Mesenchymal stem cell (in vitro differentiated cells and primary cell): ENCODE results near the gene POMT2.

Source experiments
- DNase-seq: peaks from one replicate; pipeline ENCODE4 v3.0.0-alpha.2; 2013
- H2AFZ ChIP-seq: one replicate; pipeline ENCODE4 v1.6.1; 2013; ENCODE audit warnings: low read depth, mild to moderate bottlenecking, control low read depth, inconsistent platforms, low read length, moderate library complexity
- H2AK5ac ChIP-seq: 2 replicates; pipeline ENCODE4 v1.6.1; 2013; ENCODE audit warnings: low read length, moderate library complexity, mild to moderate bottlenecking, inconsistent platforms; ENCODE audit not compliant: severe bottlenecking
- H2BK120ac ChIP-seq: one replicate; pipeline ENCODE4 v1.6.1; 2013; ENCODE audit warnings: low read depth, mild to moderate bottlenecking, inconsistent platforms, low read length, moderate library complexity
- H2BK12ac ChIP-seq, 2 experiments: one replicate each; pipeline ENCODE4 v1.6.1; 2013; ENCODE audit warnings: inconsistent platforms in 2 of 2, low read length in 2 of 2, mild to moderate bottlenecking in 2 of 2, moderate library complexity in 2 of 2, control low read depth in 1 of 2
- H2BK15ac ChIP-seq: one replicate; pipeline ENCODE4 v1.6.1; 2013; ENCODE audit warnings: mild to moderate bottlenecking, low read depth, inconsistent platforms; ENCODE audit not compliant: poor library complexity, severe bottlenecking
- H2BK5ac ChIP-seq: 2 replicates; pipeline ENCODE4 v1.6.1; 2013; ENCODE audit warnings: low read depth, mild to moderate bottlenecking, low read length, control low read depth, inconsistent platforms; ENCODE audit not compliant: poor library complexity, severe bottlenecking
- H3K14ac ChIP-seq, 2 experiments: one replicate each; pipeline ENCODE4 v1.6.1; 2013; ENCODE audit warnings: inconsistent platforms in 2 of 2, low read length in 2 of 2, control low read depth in 1 of 2, mild to moderate bottlenecking in 1 of 2, moderate library complexity in 1 of 2
- H3K18ac ChIP-seq, 2 experiments: one replicate each; pipeline ENCODE4 v1.6.1; 2013; ENCODE audit warnings: inconsistent platforms in 2 of 2, low read length in 2 of 2, control low read depth in 1 of 2, low read depth in 1 of 2, mild to moderate bottlenecking in 1 of 2
- H3K23ac ChIP-seq, 2 experiments: one replicate each; pipeline ENCODE4 v1.6.1; 2013; ENCODE audit warnings: inconsistent platforms in 2 of 2, low read length in 2 of 2, mild to moderate bottlenecking in 2 of 2, moderate library complexity in 2 of 2, control low read depth in 1 of 2
- H3K27ac ChIP-seq: 2 replicates; pipeline ENCODE4 v1.5.1; 2013; ENCODE audit warnings: mild to moderate bottlenecking, moderate library complexity, low read length, control low read depth, inconsistent platforms; ENCODE audit not compliant: poor library complexity, severe bottlenecking
- H3K27me3 ChIP-seq, 2 experiments: 2 replicates each; pipeline versions ENCODE4 v1.6.1 to v1.7.0; 2013; ENCODE audit warnings: low read length in 2 of 2, mild to moderate bottlenecking in 2 of 2, moderate library complexity in 2 of 2, control low read depth in 1 of 2, inconsistent platforms in 1 of 2; ENCODE audit not compliant: control insufficient read depth in 1 of 2, insufficient read depth in 1 of 2
- H3K36me3 ChIP-seq, 2 experiments: 2 replicates each; pipeline versions ENCODE4 v1.6.1 to v1.7.0; 2013; ENCODE audit warnings: low read length in 2 of 2, control low read depth in 1 of 2, inconsistent platforms in 1 of 2, low read depth in 1 of 2, mild to moderate bottlenecking in 1 of 2; ENCODE audit not compliant: insufficient read depth in 2 of 2, control insufficient read depth in 1 of 2
- H3K4ac ChIP-seq, 2 experiments: one replicate each; pipeline ENCODE4 v1.6.1; 2013; ENCODE audit warnings: inconsistent platforms in 2 of 2, low read length in 2 of 2, mild to moderate bottlenecking in 2 of 2, moderate library complexity in 2 of 2, control low read depth in 1 of 2, low read depth in 1 of 2
- H3K4me1 ChIP-seq: 2 replicates; pipeline ENCODE4 v1.6.1; 2013; ENCODE audit warnings: low read depth, low read length, control low read depth; ENCODE audit not compliant: control insufficient read depth, insufficient read depth
- H3K4me2 ChIP-seq: 2 replicates; pipeline ENCODE4 v1.6.1; 2013; ENCODE audit warnings: low read length, mild to moderate bottlenecking, inconsistent platforms; ENCODE audit not compliant: poor library complexity, severe bottlenecking
- H3K4me3 ChIP-seq, 2 experiments: 2 replicates each; pipeline versions ENCODE4 v1.5.1 to v1.7.0; 2013; ENCODE audit warnings: low read length in 2 of 2, mild to moderate bottlenecking in 2 of 2, control low read depth in 1 of 2, low read depth in 1 of 2; ENCODE audit not compliant: insufficient read depth in 1 of 2
- H3K79me1 ChIP-seq: replicated peaks from 2 replicates; pipeline ENCODE4 v1.6.1; 2013; ENCODE audit warnings: mild to moderate bottlenecking, control low read depth, low read length, inconsistent platforms; ENCODE audit not compliant: poor library complexity, severe bottlenecking
- H3K9ac ChIP-seq: 2 replicates; pipeline ENCODE4 v1.7.0; 2013; ENCODE audit warnings: mild to moderate bottlenecking, low read length, moderate library complexity
- H3K9me3 ChIP-seq: 2 replicates; pipeline ENCODE4 v1.7.0; 2013; ENCODE audit warnings: mild to moderate bottlenecking, low read length; ENCODE audit not compliant: control insufficient read depth
- H4K8ac ChIP-seq: one replicate; pipeline ENCODE4 v1.6.1; 2013; ENCODE audit warnings: inconsistent platforms, mild to moderate bottlenecking, low read length, moderate library complexity
- H4K91ac ChIP-seq: one replicate; pipeline ENCODE4 v1.6.1; 2013; ENCODE audit warnings: mild to moderate bottlenecking, low read length, inconsistent platforms
- WGBS: methylation state at CpG from one replicate; pipeline ENCODE4 v1.1.7; 2013; ENCODE audit warnings: mixed read lengths; 5-methylcytosine and 5-hydroxymethylcytosine counted together

POMT2 gene

DNA sequence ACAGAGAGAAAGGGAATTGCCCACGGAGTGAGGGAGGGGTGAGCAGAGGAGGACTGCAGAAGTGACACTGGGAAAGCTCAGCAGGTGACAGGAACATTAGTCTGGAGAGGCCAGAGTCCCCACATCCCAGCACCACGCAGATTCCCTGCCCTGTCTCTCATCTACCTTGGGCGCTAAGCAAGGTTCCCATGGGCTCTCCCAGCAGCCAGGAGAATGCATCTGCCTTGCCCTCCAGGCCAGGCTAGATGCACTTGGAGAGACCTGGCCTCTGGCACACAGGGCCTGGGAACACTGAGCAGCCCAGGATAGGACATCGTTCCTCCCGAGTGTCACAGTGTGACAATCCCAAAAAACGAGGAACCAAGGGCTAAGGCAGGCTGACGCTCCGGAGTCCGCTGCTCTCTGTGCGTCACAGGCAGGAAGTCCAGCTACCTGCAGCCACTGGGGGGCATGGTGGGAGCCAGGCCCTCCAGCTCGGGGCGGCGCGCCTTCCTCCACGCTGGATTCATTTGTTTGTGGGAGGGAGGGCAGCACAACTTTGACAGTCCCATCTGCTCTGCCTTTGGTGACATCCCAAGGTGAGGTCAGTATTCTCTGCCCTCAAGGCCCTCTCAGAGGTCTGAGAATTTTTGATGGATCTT, 44.3 kb downstream of the POMT2 start:
- WGBS: 87% methylated on average over 15 of the region's 15 CpGs
- no peak overlapping the region for H3K18ac ChIP-seq
- no peak overlapping the region for H2AFZ ChIP-seq
- no peak overlapping the region for H3K27ac ChIP-seq
- H3K14ac ChIP-seq: no peak overlapping the region
- H3K4me3 ChIP-seq: no peak overlapping the region
- no peaks in the 10 kb centered on the region for H3K9me3 ChIP-seq
- no peaks in the 10 kb centered on the region for H3K79me1 ChIP-seq
- H4K91ac ChIP-seq: no peak overlapping the region
- no peak overlapping the region for H2AK5ac ChIP-seq
- H2BK120ac ChIP-seq: no peak overlapping the region
- peaks cover 3 to 10% of the 10 kb centered on the region in 2 experiments for H3K27me3 ChIP-seq
- no peak overlapping the region for H4K8ac ChIP-seq
- H3K4me1 ChIP-seq: no peaks in the 10 kb centered on the region
- H3K36me3 ChIP-seq: peaks cover 44 to 52% of the 10 kb centered on the region in 2 experiments
- no peak overlapping the region for H2BK5ac ChIP-seq
- H3K9ac ChIP-seq: no peak overlapping the region
- no peak overlapping the region for H2BK15ac ChIP-seq
- no peak overlapping the region for H3K4me2 ChIP-seq
- H3K23ac ChIP-seq: no peak overlapping the region
- no peak for DNase-seq
- H2BK12ac ChIP-seq: no peak overlapping the region
- no peak overlapping the region for H3K4ac ChIP-seq

DNA sequence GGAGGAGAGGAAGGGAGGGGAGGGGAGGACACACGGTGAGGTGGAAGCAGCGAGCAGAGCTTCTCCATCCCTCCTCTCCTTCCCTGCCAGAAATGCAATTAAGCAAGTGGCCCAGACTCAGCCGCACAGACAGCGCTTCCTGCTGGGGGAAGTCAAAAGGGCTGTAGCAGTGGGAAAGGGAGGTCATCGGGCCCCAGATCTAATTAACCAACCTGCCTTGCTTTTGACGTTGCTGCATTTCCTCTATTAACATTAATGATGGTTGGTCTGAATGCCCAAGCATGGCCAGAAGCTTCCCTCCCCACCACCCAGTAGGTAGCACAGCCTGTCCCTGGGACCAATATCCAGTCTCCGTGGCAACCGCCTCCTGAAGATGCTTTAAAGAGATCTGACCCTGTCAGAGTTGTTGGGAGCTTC, 45.1 kb downstream of the POMT2 start:
- H3K18ac ChIP-seq: no peak overlapping the region
- no peaks in the 10 kb centered on the region for H3K9me3 ChIP-seq
- H3K23ac ChIP-seq: no peak overlapping the region
- H3K36me3 ChIP-seq: peaks cover 40 to 51% of the 10 kb centered on the region in 2 experiments
- no peak overlapping the region for H3K4me2 ChIP-seq
- no peak overlapping the region for H2AFZ ChIP-seq
- peaks cover 11 to 14% of the 10 kb centered on the region in 2 experiments for H3K27me3 ChIP-seq
- no peak overlapping the region for H3K4ac ChIP-seq
- WGBS: 100% methylated on average over 2 of the region's 8 CpGs
- H4K91ac ChIP-seq: no peak overlapping the region
- H3K14ac ChIP-seq: no peak overlapping the region
- no peak overlapping the region for H2BK5ac ChIP-seq
- no peak overlapping the region for H2BK15ac ChIP-seq
- H2BK12ac ChIP-seq: no peak overlapping the region
- H3K27ac ChIP-seq: no peak overlapping the region
- no peak overlapping the region for H2BK120ac ChIP-seq
- no peak for DNase-seq
- H3K79me1 ChIP-seq: no peaks in the 10 kb centered on the region
- H3K4me1 ChIP-seq: peaks cover 6% of the 10 kb centered on the region
- no peak overlapping the region for H4K8ac ChIP-seq
- H2AK5ac ChIP-seq: no peak overlapping the region
- H3K4me3 ChIP-seq: no peak overlapping the region
- H3K9ac ChIP-seq: no peak overlapping the region

- Histone ChIP-seq H3K27ac (no peak overlapping the region), H2AK5ac (no peak overlapping the region), H4K8ac (no peak overlapping the region), H3K4ac (no peak overlapping the region), H2BK12ac (no peak overlapping the region), H3K23ac (no peak overlapping the region), H3K4me2 (no peak overlapping the region), H3K9me3 (no peaks in the 10 kb centered on the region), H3K79me1 (no peaks in the 10 kb centered on the region), H2BK5ac (no peak overlapping the region), H2BK15ac (no peak overlapping the region), H4K91ac (no peak overlapping the region), H3K18ac (no peak overlapping the region), H2AFZ (no peak overlapping the region), H3K9ac (no peak overlapping the region), H3K36me3 (peaks cover 35 to 47% of the 10 kb centered on the region in 2 experiments), H3K4me3 (no peak overlapping the region), H3K14ac (no peak overlapping the region), H3K27me3 (peaks cover 15 to 18% of the 10 kb centered on the region in 2 experiments), H3K4me1 (peaks cover 10% of the 10 kb centered on the region), H2BK120ac (no peak overlapping the region)
- DNase-seq: no peak
- 89% methylated on average over 5 of the region's 5 CpGs for WGBS
Observed at GRCh38 chr14:77275041-77275580, 45.6 kb downstream of the POMT2 start.

DNA sequence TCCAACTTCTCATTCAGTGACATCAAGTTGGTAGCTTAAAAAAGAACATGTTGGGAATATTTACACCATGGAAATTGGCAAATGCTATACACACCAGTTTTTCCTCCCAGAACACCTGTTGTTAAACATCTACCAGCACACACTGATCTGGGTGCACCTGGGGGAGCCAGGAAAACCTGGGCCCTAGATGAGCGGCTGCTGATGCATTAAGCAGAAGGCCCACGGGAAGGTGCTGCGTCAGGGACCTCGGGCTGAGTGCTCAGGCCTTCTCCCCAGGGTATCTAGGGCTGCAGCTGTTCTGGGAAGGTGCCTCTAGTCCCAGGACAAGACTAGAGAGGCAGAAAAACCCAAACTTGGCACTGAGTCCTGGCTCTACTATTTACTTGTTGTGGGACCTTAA, 46.9 kb downstream of the POMT2 start:
- Histone ChIP-seq H2AK5ac (no peak overlapping the region), H4K8ac (no peak overlapping the region), H2BK15ac (no peak overlapping the region), H2BK120ac (no peak overlapping the region), H3K4me3 (no peak overlapping the region), H3K4me1 (peaks cover 17% of the 10 kb centered on the region), H3K4me2 (no peak overlapping the region), H3K9me3 (no peaks in the 10 kb centered on the region), H3K36me3 (peaks cover 22 to 34% of the 10 kb centered on the region in 2 experiments), H3K9ac (no peak overlapping the region), H3K4ac (no peak overlapping the region), H3K23ac (no peak overlapping the region), H2AFZ (no peak overlapping the region), H3K18ac (no peak overlapping the region), H2BK12ac (no peak overlapping the region), H3K79me1 (no peaks in the 10 kb centered on the region), H3K27ac (no peak overlapping the region), H2BK5ac (no peak overlapping the region), H3K14ac (no peak overlapping the region), H4K91ac (no peak overlapping the region), H3K27me3 (peaks cover 24 to 30% of the 10 kb centered on the region in 2 experiments)
- 81% methylated on average over 4 of the region's 4 CpGs for WGBS
- no peak for DNase-seq
